Activated CD8-positive, alpha-beta memory T cell treated with anti-CD3 and anti-CD28 coated beads for 36 hours (primary cell): ENCODE results near the gene FKBP1A. TPM values are rescaled to one million over a fixed set of nuclear protein-coding genes. Genes with fewer than 3 reads are reported as not detected.

Source experiments
- CTCF ChIA-PET: fragments of 350-600 bp; sonication (Branson Sonifier 250); formaldehyde crosslinking; loops from one replicate; lab custom pipeline; 2021; ENCODE audit warnings: antibody characterized with exemption; lab: Charles Lee
- POLR2A ChIA-PET: fragments of 350-600 bp; sonication (Branson Sonifier 250); formaldehyde crosslinking; loops from one replicate; lab custom pipeline; 2021; ENCODE audit warnings: antibody characterized with exemption; lab: Charles Lee
- total RNA-seq, 2 experiments: library from RNA; stranded (reverse); gene quantifications; one replicate each; pipeline ENCODE4 v1.2.3, GENCODE V29; 2021

FKBP1A gene
- total RNA-seq, 2 experiments from 2014 or later = 300 to 304 TPM

DNA sequence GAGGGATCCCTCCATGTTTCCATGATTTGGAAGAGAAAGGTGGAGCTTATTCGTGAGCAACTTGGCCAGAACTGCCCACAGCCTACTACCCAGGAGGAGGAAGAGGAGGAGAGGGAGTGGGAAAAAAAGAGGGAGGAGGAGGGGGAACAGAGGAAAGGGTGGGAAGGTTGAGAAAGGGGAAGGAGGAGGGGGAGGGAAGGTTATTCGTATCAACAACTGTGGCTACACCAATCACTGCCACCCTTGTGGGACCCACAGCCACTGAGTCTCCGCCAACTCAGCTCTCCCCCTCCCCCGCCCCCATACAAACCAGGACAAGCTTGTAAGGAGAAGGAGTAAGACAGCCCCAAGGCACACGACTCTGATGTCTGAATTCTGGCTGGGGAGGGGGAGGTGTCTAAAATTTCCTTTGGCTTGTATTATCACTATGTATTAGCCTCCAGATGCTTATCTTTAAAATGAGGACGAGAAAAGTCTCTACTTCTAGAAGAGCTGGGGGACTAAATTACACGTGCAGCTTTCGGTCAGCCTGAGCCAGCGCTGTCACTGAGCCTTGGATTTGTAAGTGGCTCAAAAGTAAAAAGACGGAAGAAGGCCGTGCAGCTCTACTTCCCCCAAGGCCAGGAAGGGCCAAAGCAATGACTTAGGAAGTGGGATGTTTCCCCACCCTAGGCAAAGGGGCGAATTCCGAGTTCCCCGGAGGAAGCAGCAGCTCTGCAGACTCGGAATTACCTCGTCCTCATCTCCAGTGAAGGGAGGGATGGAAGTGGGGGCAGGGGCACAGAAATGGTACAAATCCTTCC is 1.0 kb downstream of the FKBP1A start:
- ChIA-PET POLR2A (interaction anchor here (0.6 to 2.4 kb wide), 3 partner anchors 34 to 711 kb away, joined by 3 to 10 read pairs (median 5); no protein-coding TSS in a partner anchor), CTCF (interaction anchor here (0.6 to 1.0 kb wide), 3 partner anchors 11 to 436 kb away, joined by 3 to 5 read pairs (median 3); no protein-coding TSS in a partner anchor)

DNA sequence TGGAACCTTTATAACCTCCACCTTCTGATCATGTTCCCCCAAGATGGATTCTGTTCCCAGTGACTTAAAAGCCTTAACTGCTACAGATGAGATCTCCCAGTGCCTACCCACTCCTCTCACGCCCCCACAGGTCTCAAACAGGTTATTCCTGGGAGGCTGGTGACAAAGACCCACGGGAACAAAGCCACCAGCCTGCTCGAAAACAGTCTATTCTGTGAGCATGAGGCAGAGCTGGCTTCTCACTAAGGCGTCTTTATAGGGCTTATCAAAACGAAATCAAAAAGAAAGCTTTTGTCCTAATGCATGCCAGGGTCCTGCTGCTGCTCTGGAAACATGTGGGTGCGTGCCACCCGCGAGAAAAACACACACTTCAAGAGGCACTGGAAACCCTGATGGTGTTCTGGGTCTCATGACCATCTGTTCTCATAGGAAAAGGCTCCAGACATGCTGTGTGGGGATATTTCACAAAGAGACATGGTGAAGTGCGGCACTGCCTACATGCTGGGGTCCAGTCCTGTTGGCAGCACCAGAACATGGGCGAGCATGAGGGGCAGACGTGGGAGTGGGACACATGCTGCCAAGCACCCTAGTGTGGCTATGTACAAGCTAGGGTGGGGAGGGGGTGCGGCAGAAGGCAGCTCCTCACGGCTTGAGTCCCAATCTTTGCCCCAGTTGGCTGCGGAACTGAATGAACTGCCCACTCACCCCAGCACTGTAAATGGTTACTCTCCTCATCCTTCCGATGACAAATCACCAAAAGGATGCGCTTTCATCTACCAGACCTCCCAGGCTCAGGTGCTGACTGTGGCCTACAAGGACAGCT is 2.1 kb downstream of the FKBP1A start:
- ChIA-PET CTCF (interaction anchor here (0.9 to 1.0 kb wide), 2 partner anchors 10 to 33 kb away, joined by 3 to 5 read pairs; no protein-coding TSS in a partner anchor), POLR2A (interaction anchor here (0.6 to 2.4 kb wide), 4 partner anchors 32 to 65 kb away, joined by 5 to 10 read pairs (median 6); no protein-coding TSS in a partner anchor)

DNA sequence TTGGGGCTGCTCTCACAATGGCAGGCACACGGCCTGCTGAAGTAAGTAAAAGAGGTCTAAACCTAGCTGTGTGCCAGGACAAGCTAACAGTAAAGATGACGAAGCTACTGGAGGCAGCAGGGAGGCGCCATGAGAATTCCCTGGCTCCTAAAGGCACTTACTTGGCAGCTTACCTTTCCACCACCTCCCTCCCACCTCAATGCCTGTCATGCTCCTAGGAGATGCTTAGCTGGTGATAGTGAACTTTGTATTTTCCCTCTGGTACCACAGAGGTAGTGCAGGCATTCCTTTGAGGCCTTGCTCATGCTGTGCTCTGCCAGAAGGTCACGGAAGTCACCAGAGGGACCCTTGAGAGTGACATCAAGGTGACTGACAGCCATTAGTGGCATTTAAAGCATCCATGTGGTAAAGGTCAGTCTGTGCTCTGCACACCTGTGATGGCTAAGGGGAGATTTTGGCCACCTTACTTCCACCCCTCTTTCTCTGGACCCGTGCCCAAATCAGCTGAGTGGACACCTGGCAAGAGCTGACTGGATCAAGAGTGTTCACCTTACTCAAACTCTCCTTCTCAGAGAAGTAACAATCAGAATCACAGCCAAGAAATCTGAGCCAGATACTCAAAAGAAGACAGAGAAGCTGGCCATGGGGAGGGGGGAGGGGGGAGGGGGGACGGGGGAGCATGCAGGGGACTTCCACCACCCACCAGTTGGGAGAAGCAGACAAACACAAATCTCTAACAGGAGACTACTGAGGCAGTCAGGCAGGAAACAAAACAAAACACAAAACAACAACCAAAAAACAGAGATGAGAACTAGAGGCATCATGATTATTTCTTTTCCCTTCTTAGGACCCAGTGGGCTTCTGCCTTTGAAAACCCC is 2.9 kb downstream of the FKBP1A start:
- POLR2A ChIA-PET = interaction anchor here (0.6 to 2.4 kb wide), 3 partner anchors 32 to 1267 kb away, joined by 3 to 10 read pairs (median 7); no protein-coding TSS in a partner anchor
- CTCF ChIA-PET = no interaction called here

DNA sequence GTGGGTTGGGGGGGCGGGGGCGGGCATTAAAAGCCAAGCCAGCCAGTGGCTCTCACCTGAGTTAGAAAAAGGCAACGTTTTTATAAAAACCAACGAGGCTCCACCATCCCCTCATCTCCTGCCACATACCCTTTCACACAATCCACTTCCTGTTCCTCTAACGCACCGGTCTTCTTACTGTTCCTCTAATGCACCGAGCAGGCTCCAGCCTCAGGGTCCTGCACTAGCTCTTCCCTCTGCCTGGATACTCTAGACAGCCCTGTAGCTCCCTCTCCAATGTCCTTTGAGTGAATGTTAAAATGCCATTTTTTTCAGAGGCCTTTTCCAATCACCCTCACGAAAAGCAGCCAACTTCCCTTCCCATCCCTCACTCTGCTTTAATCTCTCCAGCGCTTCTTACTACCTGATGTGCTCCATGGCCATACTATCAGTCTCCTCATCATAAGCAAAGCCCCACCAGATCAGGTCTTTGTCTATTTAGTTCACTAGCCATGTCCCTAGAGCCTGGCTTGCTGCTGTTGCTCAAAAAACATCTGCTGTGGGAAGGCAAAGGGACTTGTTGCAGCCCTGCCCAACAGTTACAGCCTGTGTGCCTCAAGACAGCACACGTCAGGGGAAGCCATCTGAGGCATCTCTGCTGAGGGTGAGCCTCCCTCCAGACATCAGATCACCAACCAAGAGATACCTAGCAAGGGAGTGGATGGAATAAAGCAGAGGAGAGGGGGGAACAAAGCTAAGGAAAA is 3.9 kb downstream of the FKBP1A start:
- CTCF ChIA-PET = no interaction called here
- POLR2A ChIA-PET = interaction anchor here (1.4 kb wide), 1 partner anchor 63 kb away, joined by 7 read pairs; no protein-coding TSS in a partner anchor

DNA sequence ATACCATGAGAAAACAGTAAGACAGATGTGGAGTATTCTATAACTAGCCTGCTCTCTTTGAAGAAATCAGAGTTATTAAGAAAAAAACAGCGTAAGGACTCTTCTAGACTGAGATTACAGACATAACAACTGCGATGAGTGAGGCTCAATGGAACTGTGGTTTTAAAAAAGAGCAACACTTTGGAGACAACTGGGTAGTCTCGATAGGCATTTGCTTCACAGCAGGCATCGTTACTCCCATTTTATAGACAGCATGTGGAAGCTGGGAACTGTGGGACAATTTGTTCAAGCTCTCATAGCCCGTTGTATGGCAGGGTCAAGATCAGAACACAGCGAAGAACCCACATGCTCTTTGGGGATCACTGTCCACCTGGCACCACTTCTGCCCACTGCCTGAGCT is 4.6 kb downstream of the FKBP1A start:
- CTCF ChIA-PET = no interaction called here

DNA sequence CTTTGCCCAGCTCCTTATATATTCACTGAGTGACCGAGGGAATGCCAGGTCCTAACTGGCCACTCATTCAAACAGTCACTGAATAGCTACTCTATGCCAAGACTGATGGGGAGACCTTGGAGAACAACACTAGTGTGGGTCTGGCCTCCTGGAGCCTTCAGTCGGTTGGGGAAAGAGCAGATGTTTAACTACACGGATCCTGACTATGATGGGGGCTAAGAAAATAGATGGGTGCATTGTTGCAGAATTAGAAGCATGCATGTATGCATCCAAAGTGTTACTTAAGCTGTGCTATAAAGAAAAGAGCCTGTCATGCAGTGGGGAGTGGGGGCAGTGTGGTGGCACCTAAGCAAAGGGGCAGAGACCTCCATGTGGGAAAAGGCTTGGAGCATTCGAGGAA is 6.5 kb downstream of the FKBP1A start:
- ChIA-PET CTCF (interaction anchor here (0.6 kb wide), 1 partner anchor 87 kb away, joined by 3 read pairs; no protein-coding TSS in a partner anchor), POLR2A (no interaction called here)

More for the DNA sequence above, 4.6 kb downstream of the FKBP1A start:
- POLR2A ChIA-PET = no interaction called here

DNA sequence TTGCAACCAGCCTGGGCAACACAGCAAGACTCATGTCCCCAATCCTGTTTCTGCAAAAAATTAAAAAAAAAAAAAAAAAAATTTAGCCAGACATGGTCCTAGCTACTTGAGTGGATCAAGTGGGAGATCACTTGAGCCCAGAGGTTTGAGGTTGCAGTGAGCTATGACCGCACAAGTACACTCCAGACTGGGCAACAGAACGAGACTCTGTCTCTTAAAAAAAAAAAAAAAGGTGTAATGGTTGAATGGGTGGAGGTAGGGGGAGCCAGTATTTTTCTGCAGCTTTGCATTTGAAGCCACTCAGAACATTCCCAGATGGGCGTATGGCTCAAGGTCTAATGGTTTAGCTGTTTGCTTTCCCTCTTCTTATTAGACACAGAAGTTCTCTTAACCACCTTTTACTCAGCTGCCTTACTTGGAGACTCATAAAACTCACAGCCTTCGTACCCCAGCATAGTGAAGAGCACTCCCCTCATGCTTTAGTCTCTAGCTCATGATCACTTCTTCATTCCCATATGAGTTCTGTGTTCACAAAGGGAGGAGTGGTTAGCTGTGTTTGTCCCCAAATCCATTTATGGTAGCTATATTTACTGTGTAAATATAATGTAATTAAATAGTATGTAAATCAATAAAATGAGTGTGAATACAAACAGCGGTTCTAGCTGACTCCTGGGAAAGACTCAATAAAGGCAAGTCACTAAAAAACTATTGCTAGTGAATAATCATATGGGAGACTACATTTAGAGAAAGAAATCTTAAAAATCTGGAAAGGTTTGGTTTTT is 9.0 kb downstream of the FKBP1A start:
- POLR2A ChIA-PET = no interaction called here
- CTCF ChIA-PET = interaction anchor here (0.8 to 1.5 kb wide), 3 partner anchors 53 to 83 kb away, joined by 3 to 6 read pairs (median 4); partner anchors contain the start of gene NSFL1C

DNA sequence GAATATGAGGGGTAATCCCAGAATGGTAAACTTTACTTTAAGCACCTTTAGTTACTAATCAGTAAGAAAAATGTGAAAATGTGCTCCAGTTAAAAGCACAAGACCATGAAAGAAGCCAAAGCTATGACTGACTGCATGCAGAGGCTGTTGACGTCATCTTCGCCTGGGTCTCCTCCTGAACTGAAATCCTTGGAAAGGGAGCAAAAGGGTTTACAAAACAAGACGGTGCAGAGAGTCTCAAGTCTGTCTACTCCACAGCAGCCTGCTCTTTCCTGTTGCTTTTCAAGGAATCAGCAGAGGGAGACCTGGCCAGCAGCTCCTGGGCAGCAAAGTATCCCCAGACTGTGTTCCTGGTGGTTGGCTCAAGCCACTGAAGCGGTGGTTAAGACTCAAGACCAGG is 10.2 kb downstream of the FKBP1A start:
- ChIA-PET POLR2A (no interaction called here), CTCF (interaction anchor here (1.5 kb wide), 1 partner anchor 54 kb away, joined by 6 read pairs; no protein-coding TSS in a partner anchor)

DNA sequence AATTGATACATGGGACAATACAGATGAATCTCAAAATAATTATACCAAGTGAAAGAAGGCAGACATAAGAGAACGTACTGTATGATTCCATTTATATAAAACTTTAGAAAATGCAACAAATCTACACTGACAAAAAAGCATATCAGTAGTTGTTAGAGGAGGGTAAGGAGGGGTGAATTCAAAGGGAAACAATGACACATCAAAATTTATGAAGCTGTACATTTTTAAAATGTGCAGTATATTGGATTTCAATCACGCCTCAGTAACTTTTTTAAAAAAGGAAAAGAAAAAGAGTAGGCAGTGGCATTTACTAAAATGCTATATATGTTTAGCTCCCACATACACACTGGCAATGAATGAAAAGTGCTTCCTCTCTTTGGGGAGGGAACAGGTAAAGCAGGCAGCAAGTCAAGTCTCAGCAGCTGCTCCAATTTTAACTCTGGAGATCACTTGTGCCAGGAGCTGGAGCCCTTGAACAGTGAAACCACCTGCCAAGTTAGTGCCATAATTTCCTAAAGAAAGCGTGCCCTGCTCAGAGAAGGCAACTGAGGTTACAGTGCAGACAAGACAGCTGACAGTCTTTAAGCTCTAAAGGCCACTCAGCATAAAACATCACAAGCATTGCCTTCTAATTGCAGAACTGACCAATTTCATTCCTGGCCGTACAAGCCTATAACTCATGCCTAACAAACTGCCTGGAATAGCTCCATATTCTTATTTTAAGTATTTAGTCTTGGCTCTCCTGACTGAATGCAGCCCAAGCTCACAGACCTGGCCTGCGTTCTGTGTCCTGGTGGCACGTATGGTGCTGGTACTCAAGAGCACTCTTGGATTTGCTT is 10.9 kb downstream of the FKBP1A start:
- ChIA-PET CTCF (interaction anchor here (0.7 to 1.6 kb wide), 2 partner anchors 9 to 70 kb away, joined by 3 to 5 read pairs; no protein-coding TSS in a partner anchor), POLR2A (no interaction called here)

DNA sequence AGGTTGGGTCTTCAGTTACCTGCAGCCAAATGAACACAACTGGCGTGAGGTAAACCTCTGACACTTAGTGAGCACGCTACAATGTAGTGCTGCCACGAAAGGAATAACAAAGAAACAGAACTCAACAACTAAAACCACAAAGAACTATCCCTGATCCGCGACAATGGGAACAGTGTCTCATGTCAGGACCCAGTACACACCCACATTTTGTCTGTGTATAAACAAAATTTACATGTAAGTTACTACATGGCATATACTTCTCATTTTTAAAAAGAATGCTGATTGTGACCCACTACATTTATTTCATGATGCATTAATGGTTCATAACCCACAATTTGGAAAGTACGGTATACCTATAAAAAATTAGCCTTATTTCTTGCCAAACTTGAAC is 14.1 kb downstream of the FKBP1A start:
- ChIA-PET CTCF (no interaction called here), POLR2A (interaction anchor here (0.5 kb wide), 1 partner anchor 112 kb away, joined by 4 read pairs; no protein-coding TSS in a partner anchor)

DNA sequence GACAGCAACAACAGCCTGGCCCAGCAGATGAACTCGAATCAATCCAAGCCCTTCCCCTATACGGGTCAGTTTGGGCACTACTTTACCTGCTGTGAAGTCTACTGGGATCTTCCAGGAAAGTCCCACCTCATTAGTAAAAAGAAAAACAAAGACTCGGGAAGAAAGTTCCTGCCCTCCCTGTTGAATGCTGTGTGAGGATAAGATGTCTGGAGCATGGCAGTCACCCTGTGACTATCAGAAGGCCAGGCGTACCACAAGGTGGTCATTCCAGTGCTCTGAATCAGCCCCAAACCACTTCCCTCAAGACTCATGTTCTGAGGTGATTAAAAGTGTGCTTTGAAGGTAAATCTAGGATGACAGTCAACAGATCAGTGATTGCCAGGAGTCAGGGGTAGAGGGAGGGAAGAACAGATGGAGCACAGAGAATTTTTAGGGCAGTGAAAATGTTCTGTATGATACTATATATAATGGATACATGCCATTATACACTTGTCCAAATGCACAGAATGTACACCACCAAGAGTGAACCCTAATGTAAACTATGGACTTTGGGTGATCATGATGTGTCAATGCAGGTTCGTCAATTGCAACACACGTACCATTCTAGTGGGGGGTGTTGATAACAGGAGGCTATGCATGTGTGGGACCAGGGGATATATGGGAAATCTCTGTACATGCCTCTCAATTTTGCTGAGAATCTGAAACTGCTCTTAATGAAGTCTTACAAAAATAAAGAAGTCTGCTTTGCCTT is 14.7 kb downstream of the FKBP1A start:
- ChIA-PET CTCF (no interaction called here), POLR2A (interaction anchor here (0.9 to 1.4 kb wide), 5 partner anchors 18 to 53 kb away, joined by 3 to 7 read pairs (median 4); no protein-coding TSS in a partner anchor)

DNA sequence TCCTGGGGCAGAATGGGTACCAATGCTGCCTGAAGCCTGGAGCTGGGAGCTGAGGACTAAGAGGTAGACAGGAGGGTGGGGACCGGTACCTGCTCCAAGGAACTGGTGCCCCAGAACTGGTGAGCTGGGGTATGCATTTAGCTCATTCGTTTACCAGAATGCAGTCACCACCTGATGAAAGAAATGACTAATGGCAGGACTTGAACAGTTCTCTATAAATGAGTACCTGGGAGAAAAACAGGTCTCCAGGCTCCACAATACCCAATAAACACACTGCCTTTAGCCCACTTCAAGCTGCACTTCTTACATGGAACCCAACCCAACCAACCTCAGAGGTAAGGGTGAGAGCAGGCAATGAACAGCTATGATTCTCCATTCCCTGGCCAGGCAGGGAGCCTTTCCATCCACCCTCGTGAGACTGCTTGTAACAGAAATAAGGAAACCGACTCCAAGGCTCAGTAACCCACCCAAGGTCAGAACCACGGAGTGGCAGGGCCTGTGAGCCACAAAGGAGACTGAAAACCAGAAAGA is 15.4 kb downstream of the FKBP1A start:
- CTCF ChIA-PET = no interaction called here

DNA sequence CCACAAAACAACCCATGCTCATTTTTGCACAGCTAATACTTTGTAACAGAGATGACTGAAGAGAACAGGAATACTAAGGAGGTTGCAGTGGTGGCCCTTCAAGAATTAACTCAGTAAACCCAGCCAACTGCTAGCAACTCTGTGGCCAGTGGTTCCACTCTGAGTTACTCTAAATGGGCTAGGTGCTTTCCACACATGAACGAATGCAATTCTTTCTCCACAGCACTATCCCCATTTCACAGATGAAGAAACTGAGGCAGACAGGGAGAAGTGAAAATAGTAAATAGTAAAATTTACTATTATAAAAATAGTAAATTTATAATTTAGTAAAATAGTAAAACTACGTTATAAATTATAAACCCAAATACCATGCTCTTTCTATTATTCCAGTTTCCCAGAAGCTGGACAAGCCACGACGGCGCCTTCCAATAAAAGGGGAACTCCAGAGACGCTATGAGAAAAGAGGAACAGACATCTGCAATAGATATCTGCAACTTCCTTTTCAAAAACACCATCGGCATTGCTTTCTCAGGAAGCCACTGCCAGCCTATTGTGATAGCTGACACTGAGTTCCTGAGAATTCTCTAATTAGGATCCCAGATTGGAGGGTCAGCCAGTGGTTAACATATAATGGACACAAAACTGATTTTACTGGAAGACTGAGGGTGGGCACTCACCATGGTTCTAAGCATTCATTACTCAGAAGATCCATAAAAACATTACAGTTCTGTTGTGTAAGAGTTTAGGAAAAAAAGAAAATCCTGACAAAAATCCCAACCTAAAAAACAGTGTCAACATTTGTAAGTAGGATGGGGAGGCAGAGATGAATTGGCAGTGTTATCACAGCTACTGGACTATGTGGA is 16.2 kb downstream of the FKBP1A start:
- ChIA-PET CTCF (no interaction called here), POLR2A (interaction anchor here (0.7 to 1.4 kb wide), 7 partner anchors 9 to 91 kb away, joined by 3 to 7 read pairs (median 4); no protein-coding TSS in a partner anchor)

More for the DNA sequence above, 15.4 kb downstream of the FKBP1A start:
- POLR2A ChIA-PET = interaction anchor here (0.7 to 1.4 kb wide), 6 partner anchors 9 to 52 kb away, joined by 3 to 7 read pairs (median 4); no protein-coding TSS in a partner anchor

DNA sequence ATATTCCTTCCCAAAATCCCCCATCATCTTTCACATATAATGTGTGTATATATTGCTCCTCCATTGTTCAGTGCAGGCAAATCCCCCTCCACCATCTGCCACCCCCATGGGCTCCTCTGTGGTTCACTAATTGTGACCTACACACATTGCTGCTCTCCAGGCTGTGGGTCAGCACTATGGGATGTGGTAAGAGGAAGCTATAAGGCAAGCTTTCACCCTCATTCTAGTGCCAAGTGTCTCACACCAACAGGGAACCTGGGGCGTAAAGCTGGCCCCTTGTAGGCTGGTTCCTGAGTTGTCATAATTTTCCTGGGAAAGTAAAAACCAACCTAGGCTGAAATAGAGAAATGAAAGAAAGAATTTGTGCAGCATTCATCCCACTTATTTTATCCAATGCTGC is 16.8 kb downstream of the FKBP1A start:
- POLR2A ChIA-PET = interaction anchor here (0.8 kb wide), 1 partner anchor 92 kb away, joined by 3 read pairs; no protein-coding TSS in a partner anchor
- CTCF ChIA-PET = no interaction called here
